Upper lobe of right lung (tissue), 1 donor: ENCODE measurements around the gene ZFX. TPM values are rescaled to one million over a fixed set of nuclear protein-coding genes. Genes with fewer than 3 reads are reported as not detected.

Experiments
- ATAC-seq: fragments of 200-7000 bp; cut with Tn5 transposase; one replicate; pipeline ENCODE4 v1.9.1; 2020; ENCODE audit warnings: mild to moderate bottlenecking, moderate library complexity
- DNase-seq: peaks from one replicate; pipeline ENCODE4 v3.0.0-alpha.2; 2020
- H3K27ac ChIP-seq: fragments of 200-600 bp; one replicate; pipeline ENCODE4 v1.8.0; 2022
- H3K27me3 ChIP-seq: fragments of 200-600 bp; one replicate; pipeline ENCODE4 v1.8.0; 2022; ENCODE audit warnings: mild to moderate bottlenecking
- H3K36me3 ChIP-seq: fragments of 200-600 bp; one replicate; pipeline ENCODE4 v1.8.0; 2022
- H3K4me1 ChIP-seq: fragments of 200-600 bp; one replicate; pipeline ENCODE4 v1.8.0; 2022
- H3K4me3 ChIP-seq: fragments of 200-600 bp; one replicate; pipeline ENCODE4 v1.8.0; 2022; ENCODE audit warnings: mild to moderate bottlenecking
- H3K9me3 ChIP-seq: fragments of 200-600 bp; one replicate; pipeline ENCODE4 v1.8.0; 2022
- CTCF ChIP-seq: fragments of 200-600 bp; IDR thresholded peaks from one replicate; pipeline ENCODE4 v1.8.0; 2022; ENCODE audit warnings: antibody characterized with exemption
- intact Hi-C: fragments of 100-400 bp; cut with DNase I; formaldehyde crosslinking; loops from one replicate; pipeline ENCODE4 v1.11.0; 2022
- total RNA-seq: library from RNA; stranded (reverse); fragmentation: NEBNext Ultra II Directional; extraction: Animal tissue kit (Norgen Biotek cat#: 25700); gene quantifications from one replicate; pipeline ENCODE4 v1.2.1, GENCODE V29; 2021
- donor health status: DM: no; HTN: yes; CAD: no; lungs with severe emphysema.

Gene ZFX
- total RNA-seq, 1 donor from 2014 or later: 41.5 TPM

GRCh38 chrX:24210190-24210589, 60.7 kb downstream of the ZFX start:
- peaks cover 3% of the 10 kb centered on the region for H3K4me1 ChIP-seq
- H3K36me3 ChIP-seq: peaks cover 41% of the 10 kb centered on the region
- TF ChIP-seq CTCF: no peak
- ATAC-seq (no peak), DNase-seq (no peak)
- intact Hi-C loops: no loop called here
- H3K27ac ChIP-seq: no peak overlapping the region
- no peak overlapping the region for H3K4me3 ChIP-seq
- H3K27me3 ChIP-seq: no peaks in the 10 kb centered on the region
- H3K9me3 ChIP-seq: no peaks in the 10 kb centered on the region

- Histone ChIP-seq H3K9me3 (no peaks in the 10 kb centered on the region), H3K27me3 (no peaks in the 10 kb centered on the region), H3K4me3 (no peak overlapping the region), H3K36me3 (peaks cover 20% of the 10 kb centered on the region), H3K27ac (no peak overlapping the region), H3K4me1 (no peaks in the 10 kb centered on the region)
- intact Hi-C loops: no loop called here
- ATAC-seq: no peak
- no peak for TF ChIP-seq CTCF
- DNase-seq: no peak
Measured at GRCh38 chrX:24214568-24214967, 65.0 kb downstream of the ZFX start.

- no peak for ATAC-seq
- TF ChIP-seq CTCF: no peak
Measured at GRCh38 chrX:24215272-24215671, 65.7 kb downstream of the ZFX start.

GRCh38 chrX:24216037-24216436, 66.5 kb downstream of the ZFX start:
- DNase-seq (no peak), ATAC-seq (no peak)
- no peak for TF ChIP-seq CTCF
- no peak overlapping the region for H3K27ac ChIP-seq
- no peak overlapping the region for H3K4me3 ChIP-seq
- no peaks in the 10 kb centered on the region for H3K4me1 ChIP-seq
- no peaks in the 10 kb centered on the region for H3K9me3 ChIP-seq
- peaks cover 6% of the 10 kb centered on the region for H3K36me3 ChIP-seq
- intact Hi-C loops: no loop called here
- H3K27me3 ChIP-seq: no peaks in the 10 kb centered on the region

More at GRCh38 chrX:24215272-24215671, 65.7 kb downstream of the ZFX start:
- Histone ChIP-seq H3K9me3 (no peaks in the 10 kb centered on the region), H3K4me1 (no peaks in the 10 kb centered on the region), H3K36me3 (peaks cover 13% of the 10 kb centered on the region), H3K27me3 (no peaks in the 10 kb centered on the region), H3K27ac (no peak overlapping the region), H3K4me3 (no peak overlapping the region)
- DNase-seq: no peak
- intact Hi-C loops: no loop called here

- H3K9me3 ChIP-seq: no peaks in the 10 kb centered on the region
- no peaks in the 10 kb centered on the region for H3K27me3 ChIP-seq
- DNase-seq: no peak
- H3K4me1 ChIP-seq: no peaks in the 10 kb centered on the region
- intact Hi-C loops: no loop called here
- H3K27ac ChIP-seq: no peak overlapping the region
- no peak for TF ChIP-seq CTCF
- no peak overlapping the region for H3K4me3 ChIP-seq
- no peak for ATAC-seq
- H3K36me3 ChIP-seq: no peaks in the 10 kb centered on the region
Measured at GRCh38 chrX:24216827-24217226, 67.3 kb downstream of the ZFX start.

- no peak overlapping the region for H3K27ac ChIP-seq
- H3K4me1 ChIP-seq: no peaks in the 10 kb centered on the region
- no peak overlapping the region for H3K4me3 ChIP-seq
- H3K36me3 ChIP-seq: no peaks in the 10 kb centered on the region
- no peaks in the 10 kb centered on the region for H3K9me3 ChIP-seq
- no peaks in the 10 kb centered on the region for H3K27me3 ChIP-seq
- TF ChIP-seq CTCF: no peak
- intact Hi-C loops: no loop called here
- ATAC-seq (no peak), DNase-seq (no peak)
Measured at GRCh38 chrX:24219320-24219719, 69.8 kb downstream of the ZFX start.
